ENCODE measurements around the gene CMTM6.
"Not testable (repeated sequence)": the region's sequence is repeated elsewhere in the genome, so short reads cannot be mapped to it uniquely, and the experiment has no call there.

The CMTM6 gene

DNA sequence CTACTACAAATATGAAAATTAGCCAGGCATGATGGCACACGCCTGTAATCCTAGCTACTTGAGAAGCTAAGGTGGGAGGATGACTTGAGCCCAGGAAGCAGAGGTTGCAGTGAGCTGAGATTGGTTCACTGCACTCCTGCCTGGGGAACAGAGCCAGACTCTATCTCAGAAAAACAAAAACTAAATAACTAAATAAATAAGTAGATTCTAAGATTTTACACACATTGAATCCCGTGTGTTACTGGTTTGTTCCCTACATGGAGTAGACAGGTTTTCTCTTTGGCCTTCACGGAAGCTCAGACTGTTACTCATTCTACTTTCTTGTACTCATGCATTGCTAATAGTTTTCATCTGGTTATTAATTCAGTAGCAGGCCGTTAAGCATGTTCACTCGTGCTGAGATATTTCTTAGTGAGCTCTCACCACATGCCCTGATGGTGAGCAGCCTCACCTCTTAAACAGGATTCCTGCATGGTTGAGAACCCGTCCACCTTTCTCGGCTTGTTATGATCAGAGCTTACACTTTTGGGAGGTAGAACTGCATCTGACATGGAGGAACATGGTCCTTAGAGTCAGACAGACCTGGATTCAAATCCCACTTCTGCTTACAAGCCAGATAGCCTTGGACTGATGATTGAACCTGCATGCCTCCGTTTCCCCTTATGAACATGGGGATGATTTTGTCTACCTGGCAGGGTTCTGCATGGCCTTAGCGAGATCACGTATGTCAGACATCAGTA lies 61.9 kb downstream of the CMTM6 start:
- no peak for DNase-seq

DNA sequence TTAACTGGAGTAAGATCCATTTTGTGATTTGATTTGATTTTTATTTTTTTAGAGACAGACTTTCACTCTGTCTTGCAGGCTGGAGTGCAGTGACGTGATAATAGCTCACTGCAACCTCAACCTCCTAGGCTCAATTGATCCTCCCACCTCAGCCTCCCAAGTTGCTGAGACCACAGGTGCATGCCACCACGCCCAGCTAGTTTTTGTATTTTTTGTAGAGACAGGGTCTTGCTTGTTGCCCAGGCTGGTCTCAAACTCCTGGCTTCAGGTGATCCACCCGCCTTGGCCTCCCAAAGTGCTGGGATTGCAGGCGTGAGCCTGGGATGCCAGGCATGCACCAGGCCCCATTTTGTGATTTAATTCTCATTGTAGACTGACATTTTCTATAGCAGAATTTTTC lies 63.2 kb downstream of the CMTM6 start:
- not testable (repeated sequence) for DNase-seq

DNA sequence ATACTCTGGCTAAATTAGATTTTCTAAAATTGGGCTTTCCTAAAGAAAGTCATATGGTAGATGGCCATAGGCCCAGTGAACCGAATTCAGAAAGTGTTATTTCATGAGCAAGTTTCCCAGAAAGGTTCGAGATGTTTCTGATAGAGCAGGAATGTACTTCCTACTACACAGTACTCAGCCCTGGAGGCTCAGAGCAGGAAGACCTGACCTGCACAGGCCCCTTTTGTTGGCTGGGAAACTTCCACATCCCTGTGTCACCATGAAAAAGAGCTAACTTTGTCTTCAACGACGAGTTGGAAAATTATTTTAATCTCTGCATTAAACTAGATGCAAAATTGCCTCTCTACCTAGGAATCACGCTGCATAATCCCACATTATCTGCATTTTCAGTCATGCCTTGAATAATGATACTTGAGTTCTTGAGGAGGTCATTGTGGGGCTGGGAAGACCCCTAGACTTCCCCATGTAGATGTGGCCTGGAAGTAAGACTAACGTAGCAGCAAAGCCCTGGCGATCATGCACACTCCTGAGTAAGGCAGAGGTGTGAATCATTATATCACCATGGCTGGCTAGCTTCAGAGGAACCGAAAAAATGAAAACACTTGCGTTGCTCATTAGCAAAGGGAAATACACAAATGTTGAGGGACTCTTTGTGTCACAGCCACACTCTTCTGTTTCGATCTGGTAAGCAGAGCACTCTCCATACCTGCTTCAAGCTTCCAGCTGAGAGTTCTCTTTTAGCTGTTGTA lies 63.9 kb downstream of the CMTM6 start:
- DNase-seq, result no peak

- no peak for DNase-seq
These were observed 64.8 kb downstream of the CMTM6 start for GRCh38 chr3:32437896-32438295.

DNA sequence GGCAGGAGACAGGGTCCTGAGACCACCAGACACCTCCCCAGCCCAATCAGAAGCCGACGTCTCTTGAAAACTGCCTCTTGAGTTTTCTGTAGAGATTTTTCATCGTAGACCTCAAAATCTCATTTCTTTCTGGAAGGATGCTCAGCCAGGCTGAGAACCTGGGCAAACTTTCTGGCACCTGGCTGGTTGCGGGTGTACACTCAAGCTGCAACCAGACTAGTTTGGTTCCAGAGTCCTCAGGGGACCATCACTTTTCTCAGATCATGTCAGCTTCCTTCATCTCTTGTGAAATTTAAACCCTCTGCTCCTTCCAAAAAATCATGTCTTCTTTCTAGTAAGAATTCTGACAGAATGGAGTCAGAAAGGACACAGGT lies 65.8 kb downstream of the CMTM6 start:
- no peak for DNase-seq

- DNase-seq, result no peak
These were observed 66.5 kb downstream of the CMTM6 start for GRCh38 chr3:32435911-32436815.

DNA sequence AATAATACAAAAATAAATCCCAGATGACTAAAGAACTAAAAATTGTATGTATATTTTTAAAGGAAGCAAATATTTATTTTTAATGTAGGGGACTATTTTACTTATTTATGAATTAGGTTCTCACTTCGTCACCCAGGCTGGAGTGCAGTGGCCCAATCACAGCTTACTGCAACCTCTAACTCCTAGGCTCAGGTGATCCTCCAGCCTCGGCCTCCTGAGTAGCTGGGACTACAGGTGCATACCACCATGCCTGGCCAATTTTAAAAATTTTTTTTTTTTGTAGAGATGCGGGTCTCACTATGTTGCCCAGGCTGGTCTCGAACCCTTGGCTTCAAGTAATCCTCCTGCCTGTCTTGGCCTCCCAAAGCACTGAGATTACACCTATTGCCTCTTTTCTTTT lies 68.4 kb downstream of the CMTM6 start:
- no peak for DNase-seq

DNA sequence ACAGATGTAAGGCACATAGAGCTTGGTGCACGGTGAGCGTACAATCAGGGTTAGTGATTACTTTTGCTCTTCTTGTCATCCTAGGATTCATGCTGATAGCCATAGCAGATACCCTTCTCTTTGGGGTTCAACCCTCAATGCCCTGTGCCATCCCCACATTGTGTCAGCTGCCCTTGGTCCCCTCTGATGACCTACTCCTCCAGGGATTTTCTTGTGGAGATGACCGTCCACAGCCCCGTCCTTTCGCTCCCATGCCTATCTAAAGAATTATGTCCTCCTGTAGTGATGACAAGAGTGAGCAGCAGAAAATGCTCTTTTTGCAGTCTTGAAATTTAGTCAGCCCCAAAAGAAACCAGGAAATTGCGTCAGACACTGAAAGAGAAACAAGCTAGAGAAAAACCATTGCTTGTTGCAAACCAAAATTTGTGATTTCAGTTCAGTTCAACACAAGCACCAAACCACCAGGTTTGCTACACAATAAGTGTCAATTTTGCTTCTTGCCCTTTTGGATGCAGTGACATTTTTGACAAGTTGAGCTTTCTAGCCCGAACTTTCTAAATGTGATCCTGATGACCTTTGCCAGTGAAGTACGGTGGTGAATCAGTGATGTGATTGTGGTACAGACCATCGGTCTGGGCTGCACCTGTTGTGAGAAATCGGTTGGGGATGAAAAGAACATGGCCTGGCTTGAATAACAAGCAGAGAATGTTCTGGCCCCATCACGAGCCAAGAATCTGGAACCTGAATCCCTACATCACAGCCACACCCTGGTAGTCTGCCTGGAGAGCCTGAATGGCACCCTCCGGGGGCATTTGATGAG lies 69.7 kb downstream of the CMTM6 start:
- no peak for DNase-seq

GRCh38 chr3:32432045-32432710 lies 70.5 kb downstream of the CMTM6 start:
- no peak for DNase-seq

GRCh38 chr3:32431481-32431880 lies 71.2 kb downstream of the CMTM6 start:
- DNase-seq, result no peak

Measured in NCI-H446 (cell line).